PC-3 (cell line): ENCODE measurements around the gene APCDD1L. TPM values are rescaled to one million over a fixed set of nuclear protein-coding genes. Genes with fewer than 3 reads are reported as not detected.
"Not testable (repeated sequence)": the region's sequence is repeated elsewhere in the genome, so short reads cannot be mapped to it uniquely, and the experiment has no call there.

ENCODE experiments used
- ATAC-seq: fragments of 200-7000 bp; cut with Tn5 transposase; 2 replicates; pipeline ENCODE4 v1.9.1; 2020; ENCODE audit warnings: mild to moderate bottlenecking, moderate library complexity
- BruUV-seq: library from RNA; stranded (reverse); fragments of 400-500 nt; replicated peaks from 2 replicates; lab custom pipeline; 2021; lab: Mats Ljungman, UMichigan
- CTCF ChIA-PET: fragments of 300-600 bp; sonication (Branson Sonifier 250); formaldehyde crosslinking; loops from one replicate; lab custom pipeline; 2022; ENCODE audit warnings: antibody characterized with exemption; lab: Charles Lee
- POLR2A ChIA-PET: fragments of 300-600 bp; sonication (Branson Sonifier 250); formaldehyde crosslinking; loops from one replicate; lab custom pipeline; 2022; ENCODE audit warnings: antibody characterized with exemption; ENCODE audit not compliant: unreplicated experiment; lab: Charles Lee
- DNase-seq: peaks from one replicate; pipeline ENCODE4 v3.0.0-alpha.2; 2015
- H2AFZ ChIP-seq: fragments of 300-600 bp; sonication (generic); 2 replicates; pipeline ENCODE4 v1.6.0; 2016; ENCODE audit warnings: antibody characterized with exemption, low read length
- H3F3A ChIP-seq: fragments of 300-600 bp; sonication (generic); one replicate; pipeline ENCODE4 v1.6.0; 2017; ENCODE audit warnings: antibody characterized with exemption, low read length, control low read depth, mild to moderate bottlenecking; ENCODE audit not compliant: unreplicated experiment
- H3K27ac ChIP-seq: fragments of 300-600 bp; sonication (generic); 2 replicates; pipeline ENCODE4 v1.5.1; 2016; ENCODE audit warnings: mild to moderate bottlenecking, low read length
- H3K27me3 ChIP-seq: fragments of 300-600 bp; sonication (generic); 2 replicates; pipeline ENCODE4 v1.6.1; 2016; ENCODE audit warnings: low read length, mixed read lengths
- H3K36me3 ChIP-seq: fragments of 300-600 bp; sonication (generic); 2 replicates; pipeline ENCODE4 v1.6.1; 2016; ENCODE audit warnings: low read depth, mixed run types, low read length, mixed read lengths
- H3K4me1 ChIP-seq: fragments of 300-600 bp; sonication (generic); 2 replicates; pipeline ENCODE4 v1.5.1; 2016; ENCODE audit warnings: low read length; ENCODE audit not compliant: insufficient read depth
- H3K4me2 ChIP-seq: fragments of 300-600 bp; sonication (generic); 2 replicates; pipeline ENCODE4 v1.6.0; 2016; ENCODE audit warnings: low read length
- H3K4me3 ChIP-seq: fragments of 300-600 bp; sonication (generic); 2 replicates; pipeline ENCODE4 v1.5.1; 2016; ENCODE audit warnings: mild to moderate bottlenecking, low read length, mixed read lengths
- H3K79me2 ChIP-seq: fragments of 300-600 bp; sonication (generic); 2 replicates; pipeline ENCODE4 v1.6.1; 2017; ENCODE audit warnings: low read length, mixed read lengths
- H3K9ac ChIP-seq: fragments of 300-600 bp; sonication (generic); 2 replicates; pipeline ENCODE4 v1.6.0; 2016; ENCODE audit warnings: mild to moderate bottlenecking, low read length
- H3K9me2 ChIP-seq: fragments of 300-600 bp; sonication (generic); replicated peaks from 2 replicates; pipeline ENCODE4 v1.6.1; 2016; ENCODE audit warnings: mixed run types, low read length, mixed read lengths
- H3K9me3 ChIP-seq: fragments of 300-600 bp; sonication (generic); 2 replicates; pipeline ENCODE4 v1.6.1; 2016; ENCODE audit warnings: low read length, mixed read lengths
- H4K20me1 ChIP-seq: fragments of 300-600 bp; sonication (generic); 2 replicates; pipeline ENCODE4 v1.6.1; 2016; ENCODE audit warnings: low read length, mixed read lengths
- EZH2 ChIP-seq: fragments of 300-600 bp; sonication (generic); IDR thresholded peaks from one replicate; pipeline ENCODE4 v1.6.1; 2017; ENCODE audit warnings: antibody characterized with exemption, mild to moderate bottlenecking, low read length; ENCODE audit not compliant: unreplicated experiment
- EZH2phosphoT487 ChIP-seq: fragments of 300-600 bp; sonication (generic); IDR thresholded peaks from 2 replicates; pipeline ENCODE4 v1.6.1; 2018; ENCODE audit warnings: mild to moderate bottlenecking, antibody characterized with exemption, low read length, borderline replicate concordance
- intact Hi-C: fragments of 100-400 bp; cut with micrococcal nuclease; formaldehyde crosslinking; loops from 2 replicates; pipeline ENCODE4 v1.9.0; 2023
- total RNA-seq: library from RNA; depleted of rRNA; stranded (reverse); fragments of >200 nt; gene quantifications from 2 replicates; pipeline ENCODE4 v1.2.3, GENCODE V29; 2014; rRNA removed
- TF ChIP-seq, protein P1 (sequence below): fragments of 300-600 bp; sonication (generic); conservative IDR thresholded peaks from 2 replicates; pipeline ENCODE4 v1.5.1; 2017; ENCODE audit warnings: antibody characterized with exemption, low read depth, mild to moderate bottlenecking, low read length

The APCDD1L gene
- total RNA-seq, 1 experiment from 2014 or later: 2.0 TPM

DNA sequence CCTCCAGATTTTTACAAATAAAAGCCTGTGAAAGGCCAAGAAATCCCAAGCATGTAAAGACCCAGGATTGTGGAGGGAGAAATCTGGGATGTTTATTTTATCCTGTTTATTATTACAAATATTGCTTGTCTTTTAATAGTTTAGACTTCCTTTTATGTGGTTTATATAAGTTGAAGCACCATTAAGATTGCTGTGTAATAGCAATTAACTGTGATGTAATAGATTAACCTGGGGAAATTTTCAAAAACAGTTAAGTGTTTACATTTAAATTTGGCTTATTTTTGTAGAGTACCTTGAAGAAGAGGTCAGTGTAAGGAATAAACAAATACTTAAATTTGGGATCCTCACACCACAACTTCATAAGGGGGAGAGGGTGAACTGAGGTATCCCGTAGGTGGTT, 99.1 kb downstream of the APCDD1L start:
- no TSS peak for BruUV-seq
- Histone ChIP-seq H3K4me2 (no peak overlapping the region), H3K27ac (no peak overlapping the region), H4K20me1 (peaks cover 15% of the 10 kb centered on the region), H3F3A (no peaks in the 10 kb centered on the region), H2AFZ (no peak overlapping the region), H3K4me3 (no peak overlapping the region), H3K27me3 (no peaks in the 10 kb centered on the region), H3K9me3 (no peaks in the 10 kb centered on the region), H3K79me2 (peaks cover 71% of the 10 kb centered on the region), H3K4me1 (peaks cover 10% of the 10 kb centered on the region), H3K9me2 (no peaks in the 10 kb centered on the region), H3K36me3 (peaks cover 24% of the 10 kb centered on the region; the same call in 1 of the 2 replicates), H3K9ac (no peak overlapping the region)
- DNase-seq (no peak), ATAC-seq (no peak)
- intact Hi-C loops: no loop called here
- ChIA-PET CTCF (no interaction called here), POLR2A (no interaction called here)
- TF ChIP-seq EZH2: no peak
- TF ChIP-seq, protein P1, sequence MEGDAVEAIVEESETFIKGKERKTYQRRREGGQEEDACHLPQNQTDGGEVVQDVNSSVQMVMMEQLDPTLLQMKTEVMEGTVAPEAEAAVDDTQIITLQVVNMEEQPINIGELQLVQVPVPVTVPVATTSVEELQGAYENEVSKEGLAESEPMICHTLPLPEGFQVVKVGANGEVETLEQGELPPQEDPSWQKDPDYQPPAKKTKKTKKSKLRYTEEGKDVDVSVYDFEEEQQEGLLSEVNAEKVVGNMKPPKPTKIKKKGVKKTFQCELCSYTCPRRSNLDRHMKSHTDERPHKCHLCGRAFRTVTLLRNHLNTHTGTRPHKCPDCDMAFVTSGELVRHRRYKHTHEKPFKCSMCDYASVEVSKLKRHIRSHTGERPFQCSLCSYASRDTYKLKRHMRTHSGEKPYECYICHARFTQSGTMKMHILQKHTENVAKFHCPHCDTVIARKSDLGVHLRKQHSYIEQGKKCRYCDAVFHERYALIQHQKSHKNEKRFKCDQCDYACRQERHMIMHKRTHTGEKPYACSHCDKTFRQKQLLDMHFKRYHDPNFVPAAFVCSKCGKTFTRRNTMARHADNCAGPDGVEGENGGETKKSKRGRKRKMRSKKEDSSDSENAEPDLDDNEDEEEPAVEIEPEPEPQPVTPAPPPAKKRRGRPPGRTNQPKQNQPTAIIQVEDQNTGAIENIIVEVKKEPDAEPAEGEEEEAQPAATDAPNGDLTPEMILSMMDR: no peak
- no peak for TF ChIP-seq EZH2phosphoT487

DNA sequence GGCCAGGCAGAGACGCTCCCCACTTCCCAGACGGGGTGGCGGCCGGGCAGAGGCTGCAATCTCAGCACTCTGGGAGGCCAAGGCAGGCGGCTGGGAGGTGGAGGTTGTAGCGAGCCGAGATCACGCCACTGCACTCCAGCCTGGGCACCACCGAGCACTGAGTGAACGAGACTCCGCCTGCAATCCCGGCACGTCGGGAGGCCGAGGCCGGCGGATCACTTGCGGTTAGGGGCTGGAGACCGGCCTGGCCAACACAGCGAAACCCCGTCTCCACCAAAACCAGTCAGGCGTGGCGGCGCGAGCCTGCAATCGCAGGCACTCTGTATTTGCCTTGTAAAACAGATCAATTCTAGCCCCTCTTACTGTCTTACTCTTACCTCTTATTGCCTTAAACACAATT, 100.4 kb downstream of the APCDD1L start:
- BruUV-seq: not testable (repeated sequence)

DNA sequence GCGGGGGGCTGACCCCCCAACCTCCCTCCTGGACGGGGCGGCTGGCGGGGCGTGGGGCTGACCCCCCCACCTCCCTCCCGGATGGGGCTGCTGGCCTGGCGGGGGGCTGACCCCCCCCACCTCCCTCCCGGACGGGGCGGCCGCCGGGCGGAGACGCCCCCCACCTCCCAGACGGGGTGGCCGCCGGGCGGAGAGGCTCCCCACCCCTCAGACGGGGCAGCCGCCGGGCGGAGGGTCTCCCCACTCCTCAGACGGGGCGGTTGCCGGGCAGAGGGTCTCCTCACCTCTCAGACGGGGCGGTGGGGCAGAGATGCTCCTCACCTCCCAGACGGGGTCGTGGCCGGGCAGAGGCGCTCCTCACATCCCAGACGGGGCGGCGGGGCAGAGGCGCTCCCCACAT, 101.0 kb downstream of the APCDD1L start:
- H3F3A ChIP-seq, H3K4me3 ChIP-seq, BruUV-seq, H3K9me2 ChIP-seq, H3K4me2 ChIP-seq, CTCF ChIA-PET, ATAC-seq, POLR2A ChIA-PET, H3K9ac ChIP-seq, H2AFZ ChIP-seq, DNase-seq, H3K4me1 ChIP-seq, H3K9me3 ChIP-seq, H3K27ac ChIP-seq, H3K27me3 ChIP-seq, intact Hi-C loops: not testable (repeated sequence)
- peaks cover 79% of the 10 kb centered on the region for H3K79me2 ChIP-seq
- H3K36me3 ChIP-seq: peaks cover 17% of the 10 kb centered on the region; the same call in 1 of the 2 replicates
- H4K20me1 ChIP-seq: peaks cover 12% of the 10 kb centered on the region; the same call in 1 of the 2 replicates

More for the DNA sequence above, 100.4 kb downstream of the APCDD1L start:
- H3K9ac ChIP-seq, intact Hi-C loops, H3K9me3 ChIP-seq, POLR2A ChIA-PET, H3F3A ChIP-seq, H2AFZ ChIP-seq, H3K9me2 ChIP-seq, H3K4me3 ChIP-seq, H3K27me3 ChIP-seq, ATAC-seq, DNase-seq, CTCF ChIA-PET, H3K4me1 ChIP-seq, H3K27ac ChIP-seq, H3K4me2 ChIP-seq: not testable (repeated sequence)
- Histone ChIP-seq H3K79me2 (peaks cover 78% of the 10 kb centered on the region), H4K20me1 (peaks cover 12% of the 10 kb centered on the region; the same call in 1 of the 2 replicates), H3K36me3 (peaks cover 23% of the 10 kb centered on the region; the same call in 1 of the 2 replicates)

Other genes with a start within 250 kb of the APCDD1L start
- 47.4 and 55.0 TPM in 2 replicates for gene RAB22A, start 205.7 kb downstream of the APCDD1L start, total RNA-seq
- gene VAPB, start 126.2 kb downstream of the APCDD1L start, total RNA-seq: 16.5 and 23.0 TPM in 2 replicates
- gene STX16, start 135.9 kb upstream of the APCDD1L start, total RNA-seq: 44.2 and 47.1 TPM in 2 replicates
- gene NPEPL1, start 177.4 kb upstream of the APCDD1L start, total RNA-seq: 49.7 and 53.1 TPM in 2 replicates